Breast epithelium (tissue), 3 donors: ENCODE measurements around the gene MAP4.

Source experiments
- CTCF ChIP-seq, 3 donors: fragments of 450-650 bp; IDR thresholded peaks; one replicate each; pipeline ENCODE4 v1.5.1; 2016 to 2017; ENCODE audit warnings: antibody characterized with exemption in 3 of 3, mild to moderate bottlenecking in 3 of 3, moderate library complexity in 3 of 3
- POLR2A ChIP-seq: fragments of 450-650 bp; IDR thresholded peaks from one replicate; pipeline ENCODE4 v1.6.1; 2016; ENCODE audit warnings: antibody characterized with exemption, mild to moderate bottlenecking, moderate library complexity
- POLR2AphosphoS5 ChIP-seq, 3 donors: sonication (generic); formaldehyde crosslinking; IDR thresholded peaks; one replicate each; pipeline ENCODE4 v1.6.1; 2017; ENCODE audit warnings: antibody characterized with exemption in 3 of 3

- TF ChIP-seq POLR2A, result no peak
- TF ChIP-seq POLR2AphosphoS5 (IDR thresholded peaks at IDR 0.05), result no peak
- TF ChIP-seq CTCF (IDR thresholded peaks at IDR 0.05), result no peak
Observed at GRCh38 chr3:47892286-47893040, 123.8 kb downstream of the MAP4 start.
